HG03039 (cell line): ENCODE data around the gene CACNG7.
"Not testable (repeated sequence)": the region's sequence is repeated elsewhere in the genome, so short reads cannot be mapped to it uniquely, and the experiment has no call there.

Experiments
- ATAC-seq: cut with Tn5 transposase; IDR thresholded peaks from one replicate; pipeline ENCODE4 v1.9.1; 2021; ENCODE audit warnings: mild to moderate bottlenecking, moderate library complexity; ENCODE audit not compliant: unreplicated experiment

Gene CACNG7

GRCh38 chr19:53947624-53948023 is 38.5 kb downstream of the CACNG7 start:
- no peak for ATAC-seq

GRCh38 chr19:53948611-53949010 is 39.5 kb downstream of the CACNG7 start:
- ATAC-seq = not testable (repeated sequence)

DNA sequence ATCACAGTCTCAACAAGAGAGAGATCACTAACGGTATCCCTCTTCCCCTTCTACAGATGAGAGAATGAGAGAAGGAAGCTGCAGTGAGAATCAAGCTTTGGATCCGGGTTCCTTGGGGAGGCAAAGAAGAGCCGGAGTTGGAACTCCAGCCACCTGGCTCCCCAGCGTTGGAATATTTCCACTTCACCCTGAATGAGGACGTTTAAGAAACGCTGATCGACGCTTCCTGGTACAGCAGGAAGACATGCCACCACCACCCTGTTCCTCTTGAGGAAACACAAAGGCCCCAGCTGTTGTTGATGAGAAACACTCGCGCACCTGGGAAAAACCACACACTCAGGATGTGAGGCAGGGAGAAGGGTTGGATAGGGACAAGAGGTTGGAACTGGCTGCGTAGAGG is 42.4 kb downstream of the CACNG7 start:
- no peak for ATAC-seq

GRCh38 chr19:53951947-53952346 is 42.9 kb downstream of the CACNG7 start:
- ATAC-seq = no peak

GRCh38 chr19:53953383-53953782 is 44.3 kb downstream of the CACNG7 start:
- ATAC-seq = no peak

DNA sequence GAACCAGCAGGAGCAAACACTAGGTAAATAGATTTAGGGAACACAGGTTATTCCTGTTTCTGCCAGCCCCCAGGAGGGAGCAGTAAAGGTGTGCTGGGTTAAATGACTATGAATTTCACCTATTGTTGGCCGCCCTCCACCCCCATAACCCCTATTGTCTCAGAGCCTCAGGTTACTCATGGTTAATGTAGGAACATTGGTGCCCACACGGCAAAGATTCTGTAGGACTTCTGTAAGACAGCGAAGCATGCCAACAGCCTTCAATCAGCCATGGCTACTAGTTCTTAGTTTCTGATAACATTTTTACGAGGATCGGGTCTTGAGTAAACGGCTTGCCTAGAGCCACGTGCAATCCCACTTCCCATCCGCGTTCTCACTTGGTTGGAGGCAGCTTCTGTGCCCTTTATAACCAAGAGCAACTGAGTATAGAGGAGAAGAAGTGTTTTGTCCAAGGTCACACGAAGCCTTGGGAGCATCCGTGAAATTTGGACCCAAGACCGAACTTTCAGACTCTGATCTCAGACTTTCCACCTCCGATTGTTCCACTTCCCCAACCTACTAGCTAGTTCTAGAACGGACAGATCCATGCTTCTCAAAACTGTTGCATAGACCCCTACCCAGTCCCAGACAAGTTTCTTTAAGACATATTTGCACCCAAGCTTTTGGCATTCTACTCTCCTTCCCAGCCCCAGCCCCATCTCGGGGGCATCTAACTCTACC is 48.5 kb downstream of the CACNG7 start:
- ATAC-seq = no peak

DNA sequence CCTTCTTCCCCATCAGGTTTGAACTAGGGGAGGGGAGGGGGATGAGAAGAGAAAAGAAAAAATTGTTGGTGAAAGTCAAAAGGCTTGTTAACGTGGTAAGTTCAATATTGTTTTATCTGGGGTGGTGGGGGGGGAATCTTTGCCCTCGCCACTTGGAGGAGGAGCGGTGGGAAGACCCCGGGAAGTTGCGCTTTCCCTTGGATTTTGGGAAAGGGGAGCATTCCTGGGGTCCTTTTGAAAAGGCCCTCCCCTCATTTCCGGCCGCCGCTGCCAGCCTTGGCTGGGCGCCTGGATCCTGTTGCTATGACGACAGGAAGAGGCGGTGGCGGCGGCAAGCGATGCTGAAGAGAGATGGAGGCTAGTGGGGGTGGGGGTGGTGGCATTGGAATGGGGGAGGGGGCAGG is 49.1 kb downstream of the CACNG7 start:
- no peak for ATAC-seq

DNA sequence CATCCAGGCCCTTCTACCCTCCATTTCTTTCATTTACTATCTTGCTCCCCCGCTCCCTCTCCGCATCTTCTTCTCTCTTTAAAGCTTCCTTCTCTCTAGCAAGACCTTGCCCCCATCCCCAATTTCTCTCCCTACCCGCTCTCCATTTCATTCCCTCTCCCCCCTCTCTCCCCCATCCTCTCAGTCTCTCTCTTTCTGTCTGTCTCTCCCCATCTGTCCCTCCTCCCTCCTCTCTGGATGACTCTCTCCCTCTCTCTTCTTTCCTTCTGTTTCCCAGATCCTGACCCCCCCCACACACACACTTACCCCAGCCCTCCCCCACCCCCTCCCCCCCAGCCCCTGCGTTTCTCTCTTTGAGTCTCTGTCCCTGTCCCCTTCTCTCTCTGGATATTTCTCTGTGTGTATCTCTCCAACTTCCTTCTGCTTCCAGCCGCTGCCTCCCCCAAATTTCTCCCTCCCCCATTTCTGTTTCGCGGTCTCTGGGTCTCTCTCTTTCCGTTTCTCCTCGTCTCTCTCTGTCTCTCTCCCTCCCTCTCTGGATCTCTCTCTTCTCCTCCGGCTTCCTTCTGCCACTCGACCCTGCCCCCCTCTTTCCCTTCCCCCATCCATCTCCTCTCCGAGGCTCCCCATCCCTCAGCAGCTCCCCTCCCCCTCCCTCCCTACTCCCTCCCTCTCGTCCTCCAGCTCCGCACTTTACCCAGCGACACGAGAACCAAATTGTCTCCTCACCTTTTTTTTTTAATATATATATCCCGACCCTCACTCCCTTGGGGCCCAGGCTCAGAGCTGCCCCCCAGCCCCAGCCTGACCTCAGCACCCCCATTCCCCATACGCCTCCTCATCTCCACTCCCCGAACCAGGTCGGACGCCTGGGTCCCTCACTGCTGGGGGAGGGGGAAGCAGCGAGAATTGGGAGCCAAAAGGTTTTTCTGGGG is 50.0 kb downstream of the CACNG7 start:
- ATAC-seq = no peak

- no peak for ATAC-seq
Measured at GRCh38 chr19:53960187-53960586, 51.1 kb downstream of the CACNG7 start.

DNA sequence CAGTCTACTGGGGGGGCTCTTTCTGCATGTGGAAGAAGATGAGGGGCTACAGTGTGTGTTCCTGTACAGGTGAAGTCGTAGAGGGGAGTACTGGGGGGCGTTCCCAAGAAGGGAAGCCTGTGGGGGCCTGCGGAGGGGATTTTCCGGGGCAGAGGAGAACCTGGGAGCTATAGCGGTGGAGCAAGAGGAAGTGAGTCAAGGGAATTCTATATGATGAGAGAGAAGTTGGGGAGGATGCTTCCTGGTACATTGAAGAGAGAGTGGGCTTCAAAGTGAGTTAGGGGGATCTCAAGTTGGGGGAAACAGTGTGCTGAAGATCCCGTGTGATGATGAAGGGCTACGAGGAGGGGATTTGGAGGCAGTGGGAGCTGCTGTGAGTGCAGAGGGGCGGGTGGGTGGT is 51.8 kb downstream of the CACNG7 start:
- no peak for ATAC-seq

GRCh38 chr19:53961523-53962356 is 52.7 kb downstream of the CACNG7 start:
- no peak for ATAC-seq

GRCh38 chr19:53962887-53963431 is 53.9 kb downstream of the CACNG7 start, which contains the start of gene CACNG8:
Gene CACNG8 (plus strand): TSS chr19:53962937.
- ATAC-seq = no peak

GRCh38 chr19:53965091-53965490 is 56.0 kb downstream of the CACNG7 start:
- ATAC-seq = no peak

DNA sequence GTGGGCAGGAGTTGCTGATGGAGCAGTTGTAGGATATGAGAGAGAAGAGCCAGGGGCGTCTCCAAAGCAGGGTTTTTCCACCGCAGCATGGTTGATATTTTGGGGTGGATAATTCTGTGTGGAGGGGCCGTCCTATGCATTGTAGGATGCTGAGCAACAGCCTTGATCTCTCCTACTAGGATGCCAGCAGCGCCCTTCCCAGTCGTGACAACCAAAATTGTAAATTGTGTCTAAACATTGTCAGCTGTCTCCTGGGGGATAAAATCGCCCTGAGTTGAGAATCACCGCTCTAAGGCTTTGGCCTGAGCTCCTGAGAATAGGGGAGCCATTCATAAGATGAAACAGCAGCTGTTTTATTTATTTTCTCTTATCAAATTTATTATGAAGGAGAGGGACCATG is 57.9 kb downstream of the CACNG7 start:
- no peak for ATAC-seq

DNA sequence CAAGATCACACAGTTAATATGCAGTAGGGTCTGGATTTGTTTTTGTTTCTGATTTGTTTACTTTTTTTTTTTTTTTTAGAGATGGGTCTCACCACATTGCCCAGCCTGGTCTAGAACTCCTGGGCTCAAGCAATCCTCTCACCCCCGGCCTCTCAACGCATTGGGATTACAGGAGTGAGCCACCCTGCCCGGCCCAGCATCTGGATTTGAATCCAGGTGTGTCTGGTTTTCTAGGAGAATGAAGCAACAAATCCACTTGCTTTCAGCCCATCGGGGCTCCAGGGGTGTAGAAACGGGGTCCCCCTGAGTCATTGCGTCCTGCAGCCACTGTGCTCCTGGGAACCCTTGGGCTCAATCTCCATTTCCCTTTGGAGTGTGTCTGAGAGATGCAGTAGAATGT is 60.3 kb downstream of the CACNG7 start:
- no peak for ATAC-seq

DNA sequence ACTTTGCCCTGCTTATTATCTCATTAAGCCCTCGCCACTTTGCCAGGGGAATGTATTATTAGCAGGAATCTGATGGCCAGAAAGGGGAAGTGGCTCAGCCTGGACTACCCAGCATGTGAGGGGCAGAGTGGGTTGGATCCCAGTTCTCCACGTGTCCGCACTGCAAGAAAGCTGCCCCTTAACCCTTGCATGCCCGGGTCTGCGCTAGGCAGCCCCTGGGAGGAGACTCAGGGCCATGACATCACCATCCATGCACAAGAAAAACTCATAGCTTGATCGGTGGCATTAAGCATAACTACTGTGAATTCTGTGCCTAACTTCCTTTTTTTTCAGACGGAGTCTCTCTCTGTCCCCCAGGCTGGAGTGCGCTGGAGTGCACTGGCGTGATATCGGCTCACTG is 62.6 kb downstream of the CACNG7 start:
- ATAC-seq = no peak

DNA sequence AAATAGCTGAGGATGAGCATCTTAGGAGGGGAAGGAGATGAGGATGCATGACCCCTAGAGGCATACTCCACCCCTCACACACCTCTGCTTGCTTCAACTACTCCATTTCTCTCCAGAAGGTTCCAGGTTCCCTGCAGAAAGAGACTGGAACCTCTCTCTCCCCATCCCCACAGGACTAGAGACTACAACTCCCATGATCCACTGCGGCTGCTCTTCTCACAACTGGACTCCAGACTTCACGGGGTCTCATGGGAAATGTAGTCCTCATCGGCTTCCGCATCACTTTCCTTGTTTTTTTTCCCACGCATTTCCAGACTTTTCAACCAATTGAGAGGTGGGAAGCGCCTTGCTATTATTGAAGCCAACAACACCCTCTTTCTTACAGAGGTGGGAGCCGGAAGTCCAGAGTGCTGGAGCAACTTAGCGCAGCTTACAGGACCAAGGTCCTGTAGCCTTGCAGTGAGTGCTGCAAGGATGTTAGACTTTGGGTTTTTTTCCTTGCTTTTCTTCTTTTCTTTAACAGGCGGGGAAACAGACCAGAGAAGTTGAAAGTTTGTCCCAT is 68.4 kb downstream of the CACNG7 start:
- no peak for ATAC-seq

- ATAC-seq = no peak
Measured at GRCh38 chr19:53977991-53978731, 69.1 kb downstream of the CACNG7 start.

DNA sequence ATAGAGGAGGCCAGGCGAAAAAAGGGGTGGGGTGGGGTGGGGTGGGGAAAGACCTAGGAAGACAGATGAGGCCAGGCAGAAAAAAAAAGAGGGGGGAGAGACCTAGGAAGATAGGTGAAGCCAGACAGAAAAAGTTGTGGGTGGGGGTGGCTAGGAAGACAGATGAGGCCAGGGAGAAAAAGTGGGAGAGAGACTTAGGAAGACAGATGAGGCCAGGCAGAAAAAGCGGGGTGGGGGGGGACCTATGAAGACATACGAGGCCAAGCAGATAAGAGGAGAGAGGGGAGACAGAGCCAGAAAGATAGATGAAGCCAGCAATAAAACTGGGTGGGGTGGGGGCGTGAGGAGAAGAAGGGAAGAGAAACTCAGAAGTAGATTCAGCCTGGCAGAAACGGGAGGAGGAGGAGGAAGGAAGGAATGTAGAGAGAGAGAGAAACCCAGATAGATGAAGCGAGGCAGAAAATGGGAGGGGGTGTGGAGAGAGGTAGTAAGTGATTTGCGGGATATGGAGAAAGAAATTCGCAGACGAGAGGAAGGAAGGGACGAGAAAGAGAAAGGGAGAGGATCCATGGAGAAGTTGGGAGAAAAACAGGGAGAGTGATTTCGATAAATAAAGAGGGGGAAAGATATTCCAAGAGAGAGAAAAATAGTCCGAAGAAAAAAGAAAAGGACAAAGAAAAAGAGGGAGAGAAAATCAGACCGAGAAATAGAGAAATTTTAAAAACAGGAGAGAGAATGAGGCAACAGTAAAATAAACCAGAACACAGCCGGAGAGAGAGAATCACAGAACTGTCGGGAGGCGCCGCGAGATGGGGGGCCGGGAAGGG is 70.1 kb downstream of the CACNG7 start:
- no peak for ATAC-seq
